Endothelial cell of umbilical vein (primary cell): ENCODE results near the gene PARD3B. TPM values are rescaled to one million over a fixed set of nuclear protein-coding genes. Genes with fewer than 3 reads are reported as not detected.

Experiments
- BruUV-seq: library from RNA; stranded (reverse); fragments of 400-500 nt; replicated peaks from 2 replicates; lab custom pipeline; 2021; lab: Mats Ljungman, UMichigan
- CTCF ChIA-PET: fragments of 300-600, 350-600 bp; sonication (Branson Sonifier 250); formaldehyde crosslinking; loops from one replicate; lab custom pipeline; 2021; ENCODE audit warnings: antibody characterized with exemption, inconsistent platforms; lab: Charles Lee
- POLR2A ChIA-PET: fragments of 300-600, 350-600 bp; sonication (Branson Sonifier 250); formaldehyde crosslinking; loops from one replicate; lab custom pipeline; 2021; ENCODE audit warnings: antibody characterized with exemption, inconsistent platforms; lab: Charles Lee
- DNase-seq: peaks from one replicate; pipeline ENCODE4 v3.0.0-alpha.2; 2011; ENCODE audit warnings: low read depth, low spot score
- FAIRE-seq: peaks from 2 replicates; lab custom pipeline; 2011; peaks lifted over from hg19 to GRCh38; lab: Jason Lieb, UNC
- H2AFZ ChIP-seq: 2 replicates; pipeline ENCODE4 v1.6.0; 2012; ENCODE audit warnings: low read depth, low read length, control low read depth, inconsistent platforms
- H3K27ac ChIP-seq: 2 replicates; pipeline ENCODE4 v1.5.1; 2011; ENCODE audit warnings: low read depth, mild to moderate bottlenecking, control low read depth, low read length, moderate library complexity; ENCODE audit not compliant: insufficient read depth
- H3K27me3 ChIP-seq, 2 experiments: 2 replicates each; pipeline versions ENCODE4 v1.6.0 to v1.6.1; 2011; ENCODE audit warnings: low read length in 2 of 2, mixed read lengths in 1 of 2; ENCODE audit not compliant: control insufficient read depth in 2 of 2, insufficient read depth in 2 of 2
- H3K36me3 ChIP-seq, 2 experiments: 2 replicates in 1 of 2; 3 replicates in 1 of 2; pipeline ENCODE4 v1.5.1; 2011; ENCODE audit warnings: low read length in 2 of 2, mild to moderate bottlenecking in 1 of 2, moderate library complexity in 1 of 2; ENCODE audit not compliant: control insufficient read depth in 2 of 2, insufficient read depth in 2 of 2; ENCODE audit errors: extremely low read depth in 1 of 2
- H3K4me1 ChIP-seq: 3 replicates; pipeline ENCODE4 v1.5.1; 2011; ENCODE audit warnings: mild to moderate bottlenecking, low read length; ENCODE audit not compliant: control insufficient read depth, insufficient read depth; ENCODE audit errors: extremely low read depth
- H3K4me2 ChIP-seq: 2 replicates; pipeline ENCODE4 v1.6.1; 2011; ENCODE audit warnings: low read length, control low read depth, mixed read lengths; ENCODE audit not compliant: insufficient read depth
- H3K4me3 ChIP-seq, 3 experiments: fragments of 200-600 bp in 1 of 3; sonication (generic), shearing (Covaris generic) in 1 of 3; replicated peaks in 1 of 3; 2 replicates each; pipeline ENCODE4 v1.5.1; 2011 to 2016; ENCODE audit warnings: control low read depth in 3 of 3, low read length in 3 of 3, mild to moderate bottlenecking in 2 of 3, inconsistent platforms in 1 of 3, low read depth in 1 of 3, moderate library complexity in 1 of 3; ENCODE audit not compliant: insufficient read depth in 1 of 3
- H3K79me2 ChIP-seq: 2 replicates; pipeline ENCODE4 v1.6.0; 2012; ENCODE audit warnings: low read length, inconsistent platforms; ENCODE audit not compliant: control insufficient read depth, insufficient read depth
- H3K9ac ChIP-seq: replicated peaks from 2 replicates; pipeline ENCODE3; 2011; ENCODE audit warnings: low read length, control low read depth; ENCODE audit not compliant: insufficient read depth; ENCODE audit errors: extremely low read depth
- H3K9me1 ChIP-seq: replicated peaks from 3 replicates; pipeline ENCODE4 v1.6.0; 2011; ENCODE audit warnings: mild to moderate bottlenecking, low read length; ENCODE audit not compliant: control insufficient read depth, insufficient read depth; ENCODE audit errors: extremely low read depth
- H3K9me3 ChIP-seq: replicated peaks from 2 replicates; pipeline ENCODE4 v1.5.1; 2012; ENCODE audit warnings: low read length, inconsistent platforms; ENCODE audit not compliant: control insufficient read depth, insufficient read depth
- H4K20me1 ChIP-seq: replicated peaks from 2 replicates; pipeline ENCODE3; 2011; ENCODE audit warnings: mild to moderate bottlenecking, low read length; ENCODE audit not compliant: control insufficient read depth, insufficient read depth; ENCODE audit errors: extremely low read depth
- EZH2 ChIP-seq: IDR thresholded peaks from 2 replicates; pipeline ENCODE4 v1.6.1; 2012; ENCODE audit warnings: borderline replicate concordance, low read depth, mild to moderate bottlenecking, moderate library complexity, low read length, inconsistent platforms; ENCODE audit not compliant: severe bottlenecking
- FOS ChIP-seq: IDR thresholded peaks from 2 replicates; pipeline ENCODE4 v1.6.1; 2011; ENCODE audit warnings: mild to moderate bottlenecking, low read length, moderate library complexity, borderline replicate concordance; ENCODE audit not compliant: insufficient read depth
- GATA2 ChIP-seq: IDR thresholded peaks from 2 replicates; pipeline ENCODE4 v1.7.0; 2011; ENCODE audit warnings: low read depth, mild to moderate bottlenecking, moderate library complexity, mixed read lengths, low read length; ENCODE audit not compliant: insufficient read length, insufficient read depth
- JUN ChIP-seq: IDR thresholded peaks from 2 replicates; pipeline ENCODE4 v1.6.1; 2011; ENCODE audit warnings: borderline replicate concordance, low read depth; ENCODE audit not compliant: insufficient read length, insufficient read depth
- MYC ChIP-seq: IDR thresholded peaks from one replicate; pipeline ENCODE4 v1.6.1; 2011; ENCODE audit warnings: mild to moderate bottlenecking, low read depth, low read length
- POLR2A ChIP-seq: IDR thresholded peaks from 2 replicates; pipeline ENCODE4 v1.6.1; 2012; ENCODE audit warnings: low read depth, mild to moderate bottlenecking, control low read depth, low read length
- POLR2AphosphoS5 ChIP-seq: IDR thresholded peaks from 2 replicates; pipeline ENCODE4 v1.6.1; 2012; ENCODE audit warnings: low read depth, mild to moderate bottlenecking, control low read depth, low read length, moderate library complexity; ENCODE audit not compliant: insufficient read depth
- dilution Hi-C: fragments of 300-500 bp; cut with MboI; formaldehyde crosslinking; loops from one replicate; pipeline ENCODE4 v1.15.0; 2019; ENCODE audit warnings: low sequenced_read_pairs; ENCODE audit not compliant: extremely low pct_ligation_motif_present
- intact Hi-C: fragments of 100-400 bp; cut with micrococcal nuclease; formaldehyde crosslinking; loops from one replicate; pipeline ENCODE4 v1.10.0; 2022
- polyA plus RNA-seq, 4 experiments: library from polyadenylated mRNA; depleted of rRNA in 3 of 4; stranded (reverse) in 3 of 4; unstranded in 1 of 4; fragments of >200 nt; gene quantifications; 2 replicates each; pipeline versions ENCODE4 v1.2.1 to v1.2.3, GENCODE V29; 2011 to 2012; ENCODE audit warnings: missing spikeins in 1 of 4
- total RNA-seq: library from RNA; stranded (reverse); gene quantifications from 2 replicates; pipeline ENCODE4 v1.2.3, GENCODE V29; 2021
- TF ChIP-seq, protein P1 (sequence below): IDR thresholded peaks from 2 replicates; pipeline ENCODE4 v1.6.1; 2011; ENCODE audit not compliant: insufficient read depth, insufficient read length
- TF ChIP-seq, protein P2 (sequence below), 2 donors: IDR thresholded peaks; 1 replicate in 1 of 2; 2 replicates in 1 of 2; pipeline ENCODE4 v1.5.1; 2011; ENCODE audit warnings: low read length in 2 of 2, mild to moderate bottlenecking in 2 of 2, moderate library complexity in 2 of 2, control low read depth in 1 of 2, inconsistent platforms in 1 of 2, low read depth in 1 of 2; ENCODE audit not compliant: insufficient read depth in 1 of 2; ENCODE audit errors: extremely low read depth in 1 of 2

PARD3B gene
- total and polyA plus RNA-seq, 2 donors (not counting 3 experiments of a cell fraction or from before 2014, with no cell fraction given), result 2.2 to 30.9 TPM

DNA sequence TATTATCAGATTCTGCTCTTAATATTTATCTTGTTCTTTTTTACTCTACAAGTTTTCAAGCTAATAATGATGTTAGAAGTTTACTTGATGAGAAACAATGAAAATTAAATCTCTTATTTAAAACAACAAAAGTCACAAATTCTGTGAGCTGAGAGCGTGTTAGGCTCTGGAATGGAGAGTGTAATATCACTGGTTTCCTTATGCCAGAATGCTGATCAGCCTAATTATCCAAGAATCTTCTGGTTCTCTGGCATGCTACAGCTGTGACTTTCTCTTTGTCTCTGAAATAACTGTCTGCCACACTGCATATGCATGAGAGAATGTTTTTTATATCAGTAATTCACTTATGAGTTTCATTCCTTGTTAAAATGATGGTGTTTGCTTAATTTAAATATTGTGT, 236.7 kb downstream of the PARD3B start:
- Histone ChIP-seq H3K9me3 (no peaks in the 10 kb centered on the region), H3K79me2 (no peaks in the 10 kb centered on the region), H2AFZ (no peak overlapping the region), H4K20me1 (no peaks in the 10 kb centered on the region), H3K9ac (no peak overlapping the region), H3K4me2 (no peak overlapping the region), H3K4me3 (no peak overlapping the region), H3K9me1 (no peaks in the 10 kb centered on the region), H3K36me3 (no peaks in the 10 kb centered on the region), H3K4me1 (peaks cover 2% of the 10 kb centered on the region), H3K27ac (no peak overlapping the region), H3K27me3 (no peaks in the 10 kb centered on the region)
- BruUV-seq, result no TSS peak
- TF ChIP-seq, protein P1, sequence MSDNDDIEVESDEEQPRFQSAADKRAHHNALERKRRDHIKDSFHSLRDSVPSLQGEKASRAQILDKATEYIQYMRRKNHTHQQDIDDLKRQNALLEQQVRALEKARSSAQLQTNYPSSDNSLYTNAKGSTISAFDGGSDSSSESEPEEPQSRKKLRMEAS, result no peak
- TF ChIP-seq MYC (no peak), FOS (no peak), POLR2AphosphoS5 (no peak), GATA2 (no peak), POLR2A (no peak), EZH2 (no peak), JUN (no peak)
- TF ChIP-seq, protein P2, sequence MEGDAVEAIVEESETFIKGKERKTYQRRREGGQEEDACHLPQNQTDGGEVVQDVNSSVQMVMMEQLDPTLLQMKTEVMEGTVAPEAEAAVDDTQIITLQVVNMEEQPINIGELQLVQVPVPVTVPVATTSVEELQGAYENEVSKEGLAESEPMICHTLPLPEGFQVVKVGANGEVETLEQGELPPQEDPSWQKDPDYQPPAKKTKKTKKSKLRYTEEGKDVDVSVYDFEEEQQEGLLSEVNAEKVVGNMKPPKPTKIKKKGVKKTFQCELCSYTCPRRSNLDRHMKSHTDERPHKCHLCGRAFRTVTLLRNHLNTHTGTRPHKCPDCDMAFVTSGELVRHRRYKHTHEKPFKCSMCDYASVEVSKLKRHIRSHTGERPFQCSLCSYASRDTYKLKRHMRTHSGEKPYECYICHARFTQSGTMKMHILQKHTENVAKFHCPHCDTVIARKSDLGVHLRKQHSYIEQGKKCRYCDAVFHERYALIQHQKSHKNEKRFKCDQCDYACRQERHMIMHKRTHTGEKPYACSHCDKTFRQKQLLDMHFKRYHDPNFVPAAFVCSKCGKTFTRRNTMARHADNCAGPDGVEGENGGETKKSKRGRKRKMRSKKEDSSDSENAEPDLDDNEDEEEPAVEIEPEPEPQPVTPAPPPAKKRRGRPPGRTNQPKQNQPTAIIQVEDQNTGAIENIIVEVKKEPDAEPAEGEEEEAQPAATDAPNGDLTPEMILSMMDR (IDR thresholded peaks at IDR 0.05; ENCODE audit: extremely low read depth in 1 of 2, insufficient read depth in 1 of 2, low read depth in 1 of 2, low read length in 2 of 2), result no peak
- POLR2A ChIA-PET, result interaction anchor here (0.5 kb wide), 1 partner anchor 442 kb away, joined by 3 read pairs; no protein-coding TSS in a partner anchor
- DNase-seq (no peak), FAIRE-seq (no peak)
- dilution Hi-C loops, result no loop called here
- CTCF ChIA-PET, result interaction anchor here (1.4 to 2.2 kb wide), 2 partner anchors 13 to 636 kb away, joined by 3 to 7 read pairs; no protein-coding TSS in a partner anchor
- intact Hi-C loops, result no loop called here
